ENCODE measurements around the gene TBK1.

Gene TBK1

GRCh38 chr12:64451687-64452558 is at the start of gene TBK1:
Gene TBK1 (plus strand): TSS chr12:64452120. CDS start chr12:64455871, 3,751 bp downstream.
- peak; percentile 74 for DNase-seq
- in situ Hi-C loops (cut with MboI; ENCODE audit: low pct_unique_long_range_greater_than_20kb, low sequenced_read_pairs), result no loop called here

GRCh38 chr12:64402181-64402580 is 49.7 kb upstream of the TBK1 start:
- DNase-seq, result no peak
- in situ Hi-C loops (cut with MboI; ENCODE audit: low pct_unique_long_range_greater_than_20kb, low sequenced_read_pairs), result no loop called here

GRCh38 chr12:64403707-64404469 is 48.0 kb upstream of the TBK1 start, which contains the start of gene XPOT:
Gene XPOT (plus strand): TSS chr12:64404392. CDS start chr12:64410036, 5,644 bp downstream.
- peak; percentile 98 for DNase-seq
- in situ Hi-C loops (cut with MboI; ENCODE audit: low pct_unique_long_range_greater_than_20kb, low sequenced_read_pairs), result no loop called here

GRCh38 chr12:64404470-64405256 is 47.3 kb upstream of the TBK1 start:
- in situ Hi-C loops (cut with MboI; ENCODE audit: low pct_unique_long_range_greater_than_20kb, low sequenced_read_pairs), result no loop called here
- DNase-seq, result peak; percentile 85

GRCh38 chr12:64407342-64408223 is 44.3 kb upstream of the TBK1 start:
- in situ Hi-C loops (cut with MboI; ENCODE audit: low pct_unique_long_range_greater_than_20kb, low sequenced_read_pairs), result no loop called here
- DNase-seq, result no peak

- in situ Hi-C loops (cut with MboI; ENCODE audit: low pct_unique_long_range_greater_than_20kb, low sequenced_read_pairs), result no loop called here
These were observed 40.5 kb upstream of the TBK1 start for GRCh38 chr12:64411427-64411826.

GRCh38 chr12:64412459-64412858 is 39.5 kb upstream of the TBK1 start:
- in situ Hi-C loops (cut with MboI; ENCODE audit: low pct_unique_long_range_greater_than_20kb, low sequenced_read_pairs), result no loop called here
- no peak for DNase-seq

More at GRCh38 chr12:64411427-64411826, 40.5 kb upstream of the TBK1 start:
- DNase-seq, result no peak

GRCh38 chr12:64413884-64414283 is 38.0 kb upstream of the TBK1 start:
- no peak for DNase-seq
- in situ Hi-C loops (cut with MboI; ENCODE audit: low pct_unique_long_range_greater_than_20kb, low sequenced_read_pairs), result no loop called here

- in situ Hi-C loops (cut with MboI; ENCODE audit: low pct_unique_long_range_greater_than_20kb, low sequenced_read_pairs), result no loop called here
- no peak for DNase-seq
These were observed 33.7 kb upstream of the TBK1 start for GRCh38 chr12:64418209-64418608.

GRCh38 chr12:64419696-64420095 is 32.2 kb upstream of the TBK1 start:
- in situ Hi-C loops (cut with MboI; ENCODE audit: low pct_unique_long_range_greater_than_20kb, low sequenced_read_pairs), result no loop called here
- no peak for DNase-seq

- no peak for DNase-seq
- in situ Hi-C loops (cut with MboI; ENCODE audit: low pct_unique_long_range_greater_than_20kb, low sequenced_read_pairs), result no loop called here
These were observed 23.9 kb upstream of the TBK1 start for GRCh38 chr12:64427988-64428387.

- in situ Hi-C loops (cut with MboI; ENCODE audit: low pct_unique_long_range_greater_than_20kb, low sequenced_read_pairs), result no loop called here
- DNase-seq, result no peak
These were observed 23.0 kb upstream of the TBK1 start for GRCh38 chr12:64428956-64429355.

- DNase-seq, result no peak
- in situ Hi-C loops (cut with MboI; ENCODE audit: low pct_unique_long_range_greater_than_20kb, low sequenced_read_pairs), result no loop called here
These were observed 21.0 kb upstream of the TBK1 start for GRCh38 chr12:64430886-64431285.

- in situ Hi-C loops (cut with MboI; ENCODE audit: low pct_unique_long_range_greater_than_20kb, low sequenced_read_pairs), result no loop called here
- no peak for DNase-seq
These were observed 20.1 kb upstream of the TBK1 start for GRCh38 chr12:64431791-64432190.

GRCh38 chr12:64433915-64434314 is 18.0 kb upstream of the TBK1 start:
- in situ Hi-C loops (cut with MboI; ENCODE audit: low pct_unique_long_range_greater_than_20kb, low sequenced_read_pairs), result no loop called here
- DNase-seq, result no peak

GRCh38 chr12:64440100-64440499 is 11.8 kb upstream of the TBK1 start:
- no peak for DNase-seq
- in situ Hi-C loops (cut with MboI; ENCODE audit: low pct_unique_long_range_greater_than_20kb, low sequenced_read_pairs), result no loop called here

GRCh38 chr12:64445490-64445889 is 6.4 kb upstream of the TBK1 start:
- no peak for DNase-seq
- in situ Hi-C loops (cut with MboI; ENCODE audit: low pct_unique_long_range_greater_than_20kb, low sequenced_read_pairs), result no loop called here

GRCh38 chr12:64446295-64446694 is 5.6 kb upstream of the TBK1 start:
- in situ Hi-C loops (cut with MboI; ENCODE audit: low pct_unique_long_range_greater_than_20kb, low sequenced_read_pairs), result no loop called here
- no peak for DNase-seq

All from KBM-7 (cell line).